Measurements from ENCODE around the gene TLCD2. TPM values are rescaled to one million over a fixed set of nuclear protein-coding genes. Genes with fewer than 3 reads are reported as not detected.

The TLCD2 gene
- total RNA-seq, 1 donor from 2014 or later = 7.5 TPM

- peak overlapping the region; percentile 100 for H3K27ac ChIP-seq
- intact Hi-C loops (cut with DNase I) = loop anchor here (5.0 to 10.0 kb wide), 2 partner anchors 47 to 230 kb away; no protein-coding TSS in a partner anchor
- H3K27me3 ChIP-seq = no peaks in the 10 kb centered on the region
- TF ChIP-seq, protein P1, sequence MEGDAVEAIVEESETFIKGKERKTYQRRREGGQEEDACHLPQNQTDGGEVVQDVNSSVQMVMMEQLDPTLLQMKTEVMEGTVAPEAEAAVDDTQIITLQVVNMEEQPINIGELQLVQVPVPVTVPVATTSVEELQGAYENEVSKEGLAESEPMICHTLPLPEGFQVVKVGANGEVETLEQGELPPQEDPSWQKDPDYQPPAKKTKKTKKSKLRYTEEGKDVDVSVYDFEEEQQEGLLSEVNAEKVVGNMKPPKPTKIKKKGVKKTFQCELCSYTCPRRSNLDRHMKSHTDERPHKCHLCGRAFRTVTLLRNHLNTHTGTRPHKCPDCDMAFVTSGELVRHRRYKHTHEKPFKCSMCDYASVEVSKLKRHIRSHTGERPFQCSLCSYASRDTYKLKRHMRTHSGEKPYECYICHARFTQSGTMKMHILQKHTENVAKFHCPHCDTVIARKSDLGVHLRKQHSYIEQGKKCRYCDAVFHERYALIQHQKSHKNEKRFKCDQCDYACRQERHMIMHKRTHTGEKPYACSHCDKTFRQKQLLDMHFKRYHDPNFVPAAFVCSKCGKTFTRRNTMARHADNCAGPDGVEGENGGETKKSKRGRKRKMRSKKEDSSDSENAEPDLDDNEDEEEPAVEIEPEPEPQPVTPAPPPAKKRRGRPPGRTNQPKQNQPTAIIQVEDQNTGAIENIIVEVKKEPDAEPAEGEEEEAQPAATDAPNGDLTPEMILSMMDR (IDR thresholded peaks at IDR 0.05) = no peak
- H3K4me1 ChIP-seq = peaks cover 16 to 51% of the 10 kb centered on the region in 2 donors
- no peaks in the 10 kb centered on the region for H3K9me3 ChIP-seq
- peaks cover 22 to 40% of the 10 kb centered on the region in 2 donors for H3K36me3 ChIP-seq
- peak overlapping the region; percentile 99 for H3K4me3 ChIP-seq
- peak; percentile 91 to 100 for DNase-seq (ENCODE audit: low spot score in 2 of 2)
Observed at GRCh38 chr17:1714427-1714979, 4.3 kb upstream of the TLCD2 start.

- H3K27me3 ChIP-seq = no peaks in the 10 kb centered on the region
- peak overlapping the region; percentile 99 for H3K4me3 ChIP-seq
- TF ChIP-seq, protein P1 (IDR thresholded peaks at IDR 0.05) = no peak
- peaks cover 22 to 40% of the 10 kb centered on the region in 2 donors for H3K36me3 ChIP-seq
- peaks cover 16 to 55% of the 10 kb centered on the region in 2 donors for H3K4me1 ChIP-seq
- intact Hi-C loops (cut with DNase I) = loop anchor here (5.0 to 10.0 kb wide), 2 partner anchors 47 to 229 kb away; no protein-coding TSS in a partner anchor
- peak in 1 of 2 donors; percentile 62 for DNase-seq (ENCODE audit: low spot score in 2 of 2)
- peak overlapping the region; percentile 85 to 100 for H3K27ac ChIP-seq
- no peaks in the 10 kb centered on the region for H3K9me3 ChIP-seq
Observed at GRCh38 chr17:1713878-1714426, 3.8 kb upstream of the TLCD2 start.

- Histone ChIP-seq H3K27ac (peak overlapping the region; percentile 85 to 100), H3K27me3 (no peaks in the 10 kb centered on the region), H3K36me3 (peaks cover 22 to 40% of the 10 kb centered on the region in 2 donors), H3K9me3 (no peaks in the 10 kb centered on the region), H3K4me3 (peak overlapping the region; percentile 99), H3K4me1 (peaks cover 16 to 52% of the 10 kb centered on the region in 2 donors)
- no peak for DNase-seq (ENCODE audit: low spot score in 2 of 2)
- intact Hi-C loops (cut with DNase I) = loop anchor here (5.0 to 10.0 kb wide), 2 partner anchors 46 to 229 kb away; no protein-coding TSS in a partner anchor
- TF ChIP-seq, protein P1 (IDR thresholded peaks at IDR 0.05) = no peak
Observed at GRCh38 chr17:1713160-1713877, 3.1 kb upstream of the TLCD2 start.

DNA sequence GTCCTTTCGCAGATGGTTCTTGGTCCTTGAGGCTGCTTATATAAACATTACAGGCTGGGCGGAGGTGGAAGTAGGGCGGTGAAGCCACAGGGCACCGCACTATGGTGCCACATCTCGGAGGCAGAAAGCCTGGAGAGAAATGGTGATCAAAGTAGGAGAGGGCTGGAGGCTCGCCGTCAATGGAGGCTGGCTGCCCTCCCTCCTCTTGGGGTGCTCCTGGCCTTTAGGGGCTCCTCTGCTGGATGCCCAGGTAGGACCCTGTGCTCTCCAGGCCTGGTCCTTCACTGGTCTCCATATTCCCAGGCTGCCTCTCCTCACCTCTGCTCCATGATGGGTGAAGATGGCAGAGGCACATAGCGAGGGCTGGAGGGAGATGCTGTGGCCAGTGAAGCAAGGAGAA is 2.1 kb upstream of the TLCD2 start:
- Histone ChIP-seq H3K9me3 (no peaks in the 10 kb centered on the region), H3K36me3 (peaks cover 22 to 50% of the 10 kb centered on the region in 2 donors), H3K4me3 (peak overlapping the region in 1 of 2 donors; percentile 99), H3K27me3 (no peaks in the 10 kb centered on the region), H3K4me1 (peaks cover 16 to 44% of the 10 kb centered on the region in 2 donors), H3K27ac (peak overlapping the region; percentile 6 to 25)
- intact Hi-C loops (cut with DNase I) = loop anchor here (5.0 to 10.0 kb wide), 2 partner anchors 45 to 227 kb away; no protein-coding TSS in a partner anchor
- TF ChIP-seq, protein P1 (IDR thresholded peaks at IDR 0.05) = no peak
- DNase-seq (ENCODE audit: low spot score in 2 of 2) = no peak

- H3K4me1 ChIP-seq = peaks cover 16 to 44% of the 10 kb centered on the region in 2 donors
- intact Hi-C loops (cut with DNase I) = loop anchor here (5.0 to 10.0 kb wide), 2 partner anchors 45 to 227 kb away; no protein-coding TSS in a partner anchor
- no peak overlapping the region for H3K4me3 ChIP-seq
- no peak for DNase-seq (ENCODE audit: low spot score in 2 of 2)
- no peaks in the 10 kb centered on the region for H3K27me3 ChIP-seq
- no peaks in the 10 kb centered on the region for H3K9me3 ChIP-seq
- peak overlapping the region in 1 of 2 donors; percentile 25 for H3K27ac ChIP-seq
- TF ChIP-seq, protein P1 (IDR thresholded peaks at IDR 0.05) = no peak
- H3K36me3 ChIP-seq = peaks cover 22 to 53% of the 10 kb centered on the region in 2 donors
Observed at GRCh38 chr17:1711804-1712203, 1.6 kb upstream of the TLCD2 start.

All from ascending aorta (tissue), 2 donors.